Measurements from ENCODE around the gene KBTBD12.

Gene KBTBD12

GRCh38 chr3:127985655-127986225 is 70.7 kb downstream of the KBTBD12 start:
- no peak for DNase-seq (ENCODE audit: low read depth)

GRCh38 chr3:127986803-127987202 is 71.8 kb downstream of the KBTBD12 start:
- DNase-seq (ENCODE audit: low read depth) = no peak

- DNase-seq (ENCODE audit: low read depth) = no peak
Observed at GRCh38 chr3:127987309-127987995, 72.4 kb downstream of the KBTBD12 start.

GRCh38 chr3:127988770-127989557 is 73.9 kb downstream of the KBTBD12 start:
- DNase-seq (ENCODE audit: low read depth) = no peak

GRCh38 chr3:127990051-127990450 is 75.0 kb downstream of the KBTBD12 start:
- no peak for DNase-seq (ENCODE audit: low read depth)

- DNase-seq (ENCODE audit: low read depth) = no peak
Observed at GRCh38 chr3:127990461-127990860, 75.4 kb downstream of the KBTBD12 start.

GRCh38 chr3:127991251-127991650 is 76.2 kb downstream of the KBTBD12 start:
- no peak for DNase-seq (ENCODE audit: low read depth)

GRCh38 chr3:127991681-127992080 is 76.6 kb downstream of the KBTBD12 start:
- no peak for DNase-seq (ENCODE audit: low read depth)

GRCh38 chr3:127992127-127992526 is 77.1 kb downstream of the KBTBD12 start:
- no peak for DNase-seq (ENCODE audit: low read depth)

- no peak for DNase-seq (ENCODE audit: low read depth)
Observed at GRCh38 chr3:127994011-127994410, 79.0 kb downstream of the KBTBD12 start.

- peak; percentile 40 for DNase-seq (ENCODE audit: low read depth)
Observed at GRCh38 chr3:127997016-127997415, 82.0 kb downstream of the KBTBD12 start.

GRCh38 chr3:127997961-127998360 is 82.9 kb downstream of the KBTBD12 start:
- DNase-seq (ENCODE audit: low read depth) = no peak

- DNase-seq (ENCODE audit: low read depth) = no peak
Observed at GRCh38 chr3:127998596-127998995, 83.6 kb downstream of the KBTBD12 start.

GRCh38 chr3:127999509-128000106 is 84.6 kb downstream of the KBTBD12 start:
- DNase-seq (ENCODE audit: low read depth) = no peak

GRCh38 chr3:128001576-128001975 is 86.5 kb downstream of the KBTBD12 start:
- DNase-seq (ENCODE audit: low read depth) = no peak

GRCh38 chr3:128004661-128005060 is 89.6 kb downstream of the KBTBD12 start:
- DNase-seq (ENCODE audit: low read depth) = no peak

GRCh38 chr3:128006061-128007032 is 91.3 kb downstream of the KBTBD12 start:
- no peak for DNase-seq (ENCODE audit: low read depth)

- no peak for DNase-seq (ENCODE audit: low read depth)
Observed at GRCh38 chr3:128007033-128007424, 92.0 kb downstream of the KBTBD12 start.

GRCh38 chr3:128009952-128010846 is 95.2 kb downstream of the KBTBD12 start:
- peak; percentile 77 for DNase-seq (ENCODE audit: low read depth)

- DNase-seq (ENCODE audit: low read depth) = no peak
Observed at GRCh38 chr3:128011140-128011539, 96.1 kb downstream of the KBTBD12 start.

- DNase-seq (ENCODE audit: low read depth) = no peak
Observed at GRCh38 chr3:128012050-128012449, 97.0 kb downstream of the KBTBD12 start.

Measured in fibroblast of gingiva (primary cell).